ENCODE measurements around the gene EVX2.

The EVX2 gene

DNA sequence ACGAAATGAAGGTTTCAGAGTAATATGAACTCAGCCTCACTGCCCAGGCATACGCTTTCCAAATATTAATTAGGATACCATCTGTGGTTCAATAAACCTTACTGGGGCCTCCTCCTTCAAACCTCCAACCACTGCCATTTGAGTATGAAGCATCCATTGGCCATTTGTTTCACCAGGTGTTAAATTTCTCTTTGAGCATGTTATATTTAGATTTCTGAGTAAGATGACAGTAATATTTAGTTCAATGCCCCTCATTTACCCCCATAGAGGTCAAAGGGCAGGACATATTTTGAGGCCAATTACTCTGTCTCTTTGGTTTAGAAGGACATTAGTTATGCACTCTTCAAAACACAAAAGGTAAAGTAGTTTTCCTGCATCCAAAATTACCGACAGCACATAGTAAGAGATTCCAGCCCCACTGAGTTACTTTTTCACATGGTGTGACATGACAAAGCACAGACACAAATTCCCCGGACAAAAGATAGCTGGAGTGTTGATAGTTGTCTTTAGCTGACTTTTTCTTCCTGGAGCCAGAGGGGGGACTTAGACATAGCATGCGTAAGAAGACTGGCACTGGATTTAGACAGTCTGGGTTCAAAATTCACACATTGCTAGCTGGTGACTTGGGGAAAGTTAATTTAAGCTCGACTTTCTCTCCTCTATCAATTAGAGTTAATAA, 48.6 kb downstream of the EVX2 start:
- CTCF ChIA-PET, result no interaction called here
- no peak for DNase-seq (ENCODE audit: low read depth, low spot score)
- POLR2A ChIA-PET, result interaction anchor here (0.7 kb wide), 1 partner anchor 102 kb away, joined by 3 read pairs; no protein-coding TSS in a partner anchor
- no peak overlapping the region for H3K4me3 ChIP-seq (ENCODE audit: low read depth, low read length)
- TF ChIP-seq CTCF (IDR thresholded peaks at IDR 0.05; ENCODE audit: insufficient read depth, low read length, missing control alignments), result no peak

DNA sequence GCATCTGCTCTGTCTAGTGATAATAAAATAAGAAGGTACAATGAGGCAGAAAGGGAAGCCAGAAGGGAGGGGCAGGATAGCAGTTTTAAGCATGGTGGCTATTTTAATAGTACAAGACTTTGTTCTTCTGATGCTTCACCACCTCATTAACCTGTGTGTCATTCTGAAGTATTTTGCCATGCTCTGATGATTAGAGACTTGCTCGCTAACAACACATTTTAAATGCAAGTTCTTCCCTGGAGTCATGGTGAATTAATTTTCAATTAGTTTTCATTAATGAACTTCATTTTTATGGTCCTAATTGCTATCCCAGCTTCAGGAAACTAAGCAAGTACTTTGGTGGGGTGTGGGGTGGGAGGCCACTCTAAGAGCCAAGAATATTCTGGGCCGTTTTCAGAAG, 56.0 kb downstream of the EVX2 start:
- ChIA-PET POLR2A (no interaction called here), CTCF (no interaction called here)
- H3K4me3 ChIP-seq (ENCODE audit: low read depth, low read length), result no peak overlapping the region
- no peak for TF ChIP-seq CTCF (IDR thresholded peaks at IDR 0.05; ENCODE audit: insufficient read depth, low read length, missing control alignments)
- no peak for DNase-seq (ENCODE audit: low read depth, low spot score)
